Caco-2 (cell line): ENCODE data around the gene COG8. TPM values are rescaled to one million over a fixed set of nuclear protein-coding genes. Genes with fewer than 3 reads are reported as not detected.

Experiments
- BruUV-seq: library from RNA; stranded (reverse); fragments of 400-500 nt; replicated peaks from 2 replicates; lab custom pipeline; 2021; lab: Mats Ljungman, UMichigan
- CTCF ChIA-PET: fragments of 300-600 bp; sonication (Branson Sonifier 250); formaldehyde crosslinking; loops from one replicate; lab custom pipeline; 2022; ENCODE audit warnings: antibody characterized with exemption; lab: Charles Lee
- POLR2A ChIA-PET: fragments of 300-600 bp; sonication (Branson Sonifier 250); formaldehyde crosslinking; loops from one replicate; lab custom pipeline; 2022; ENCODE audit warnings: antibody characterized with exemption; lab: Charles Lee
- DNase-seq, 2 experiments: peaks; one replicate each; pipeline versions ENCODE4 v3.0.0 to v3.0.0-alpha.2; 2020 to 2022
- H3K27me3 ChIP-seq: replicated peaks from 2 replicates; pipeline ENCODE4 v1.6.0; 2011; ENCODE audit warnings: low read length; ENCODE audit not compliant: control insufficient read depth, insufficient read depth
- H3K36me3 ChIP-seq: 2 replicates; pipeline ENCODE4 v1.5.1; 2011; ENCODE audit warnings: low read length; ENCODE audit not compliant: control insufficient read depth, insufficient read depth
- H3K4me1 ChIP-seq: fragments of 250-450 bp; sonication (Bioruptor Pico); 2 replicates; pipeline ENCODE4 v1.5.1; 2020; ENCODE audit warnings: mild to moderate bottlenecking
- H3K4me3 ChIP-seq: 2 replicates; pipeline ENCODE4 v1.5.1; 2011; ENCODE audit warnings: low read depth, mild to moderate bottlenecking, control low read depth, low read length
- H3K9me3 ChIP-seq: fragments of 250-450 bp; sonication (Bioruptor Pico); 2 replicates; pipeline ENCODE4 v1.5.1; 2020; ENCODE audit warnings: mild to moderate bottlenecking, moderate library complexity
- H3K27ac Mint-ChIP-seq: one replicate; pipeline ENCODE4 v1.8.0; 2022; ENCODE audit warnings: mixed read lengths; ENCODE audit not compliant: unreplicated experiment
- H3K27me3 Mint-ChIP-seq: one replicate; pipeline ENCODE4 v1.8.0; 2022; ENCODE audit warnings: mixed read lengths; ENCODE audit not compliant: insufficient read depth, unreplicated experiment
- H3K36me3 Mint-ChIP-seq: one replicate; pipeline ENCODE4 v1.8.0; 2022; ENCODE audit warnings: mild to moderate bottlenecking, mixed read lengths; ENCODE audit not compliant: insufficient read depth, unreplicated experiment
- H3K4me1 Mint-ChIP-seq: one replicate; pipeline ENCODE4 v1.8.0; 2022; ENCODE audit warnings: low read depth, mixed read lengths; ENCODE audit not compliant: unreplicated experiment
- H3K4me3 Mint-ChIP-seq: one replicate; pipeline ENCODE4 v1.8.0; 2022; ENCODE audit warnings: mild to moderate bottlenecking, moderate library complexity, mixed read lengths; ENCODE audit not compliant: unreplicated experiment
- H3K9me3 Mint-ChIP-seq: one replicate; pipeline ENCODE4 v1.8.0; 2022; ENCODE audit warnings: mixed read lengths; ENCODE audit not compliant: unreplicated experiment
- intact Hi-C: fragments of 100-400 bp; cut with micrococcal nuclease; formaldehyde crosslinking; loops from one replicate; pipeline ENCODE4 v1.10.0; 2022; ENCODE audit not compliant: unreplicated experiment
- total RNA-seq: library from RNA; stranded (reverse); gene quantifications from 2 replicates; pipeline ENCODE4 v1.2.3, GENCODE V29; 2022
- TF ChIP-seq, protein P1 (sequence below), 2 experiments: fragments of 200-600 bp in 1 of 2; IDR thresholded peaks; 1 replicate in 1 of 2; 2 replicates in 1 of 2; pipeline versions ENCODE4 v1.5.1 to v1.8.0; 2011 to 2022; ENCODE audit warnings: antibody characterized with exemption in 1 of 2, control low read depth in 1 of 2, inconsistent platforms in 1 of 2, low read depth in 1 of 2, low read length in 1 of 2, mild to moderate bottlenecking in 1 of 2, moderate library complexity in 1 of 2; ENCODE audit not compliant: insufficient read depth in 1 of 2, severe bottlenecking in 1 of 2, unreplicated experiment in 1 of 2

Gene COG8
- total RNA-seq, 1 experiment from 2014 or later = 57.4 TPM

DNA sequence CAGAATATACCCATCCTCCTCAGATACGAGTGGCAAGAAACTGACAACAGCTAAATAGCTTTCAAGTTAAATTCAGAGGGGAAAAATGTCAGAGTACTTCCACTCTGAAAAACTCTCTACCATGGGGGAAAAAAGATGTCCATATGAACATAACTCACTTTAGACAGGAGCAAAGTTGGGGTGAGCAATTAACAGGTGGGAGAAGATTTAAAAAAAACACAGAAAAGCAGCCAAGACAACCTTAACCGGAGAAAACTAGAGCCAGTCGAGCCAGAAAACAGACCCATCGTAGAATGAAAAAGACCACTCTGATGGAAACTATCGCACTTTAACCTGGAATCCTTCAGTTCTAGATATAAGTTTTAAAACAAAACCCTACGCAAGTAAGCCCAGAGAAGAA, 45.6 kb upstream of the COG8 start:
- H3K4me3 ChIP-seq = peak overlapping the region; percentile 93

GRCh38 chr16:69382421-69382820, 43.1 kb upstream of the COG8 start:
- Histone ChIP-seq H3K36me3 (peaks cover 5% of the 10 kb centered on the region; the same call in 1 of the 2 replicates), H3K9me3 (no peaks in the 10 kb centered on the region), H3K4me3 (no peak overlapping the region), H3K4me1 (peaks cover 8% of the 10 kb centered on the region), H3K27me3 (no peaks in the 10 kb centered on the region)
- Mint-ChIP-seq H3K27ac (no peak overlapping the region), H3K4me1 (peaks cover 19% of the 10 kb centered on the region), H3K4me3 (no peak overlapping the region), H3K36me3 (peaks cover 82% of the 10 kb centered on the region), H3K9me3 (no peaks in the 10 kb centered on the region), H3K27me3 (no peaks in the 10 kb centered on the region)
- intact Hi-C loops = no loop called here
- TF ChIP-seq, protein P1, sequence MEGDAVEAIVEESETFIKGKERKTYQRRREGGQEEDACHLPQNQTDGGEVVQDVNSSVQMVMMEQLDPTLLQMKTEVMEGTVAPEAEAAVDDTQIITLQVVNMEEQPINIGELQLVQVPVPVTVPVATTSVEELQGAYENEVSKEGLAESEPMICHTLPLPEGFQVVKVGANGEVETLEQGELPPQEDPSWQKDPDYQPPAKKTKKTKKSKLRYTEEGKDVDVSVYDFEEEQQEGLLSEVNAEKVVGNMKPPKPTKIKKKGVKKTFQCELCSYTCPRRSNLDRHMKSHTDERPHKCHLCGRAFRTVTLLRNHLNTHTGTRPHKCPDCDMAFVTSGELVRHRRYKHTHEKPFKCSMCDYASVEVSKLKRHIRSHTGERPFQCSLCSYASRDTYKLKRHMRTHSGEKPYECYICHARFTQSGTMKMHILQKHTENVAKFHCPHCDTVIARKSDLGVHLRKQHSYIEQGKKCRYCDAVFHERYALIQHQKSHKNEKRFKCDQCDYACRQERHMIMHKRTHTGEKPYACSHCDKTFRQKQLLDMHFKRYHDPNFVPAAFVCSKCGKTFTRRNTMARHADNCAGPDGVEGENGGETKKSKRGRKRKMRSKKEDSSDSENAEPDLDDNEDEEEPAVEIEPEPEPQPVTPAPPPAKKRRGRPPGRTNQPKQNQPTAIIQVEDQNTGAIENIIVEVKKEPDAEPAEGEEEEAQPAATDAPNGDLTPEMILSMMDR (IDR thresholded peaks at IDR 0.05; ENCODE audit: insufficient read depth in 1 of 2, low read depth in 1 of 2, low read length in 1 of 2, severe bottlenecking in 1 of 2, unreplicated experiment in 1 of 2) = no peak
- POLR2A ChIA-PET = no interaction called here
- no TSS peak for BruUV-seq
- CTCF ChIA-PET = no interaction called here
- no peak for DNase-seq

More for the DNA sequence above, 45.6 kb upstream of the COG8 start:
- Mint-ChIP-seq H3K27ac (peak overlapping the region; percentile 94), H3K9me3 (no peaks in the 10 kb centered on the region), H3K4me3 (peak overlapping the region; percentile 89), H3K36me3 (peaks cover 60% of the 10 kb centered on the region), H3K4me1 (peaks cover 26% of the 10 kb centered on the region), H3K27me3 (no peaks in the 10 kb centered on the region)
- TSS peak; percentile 47 for BruUV-seq
- peaks cover 8% of the 10 kb centered on the region for H3K4me1 ChIP-seq
- peaks cover 4% of the 10 kb centered on the region; the same call in 1 of the 2 replicates for H3K36me3 ChIP-seq
- intact Hi-C loops = loop anchor here (5.0 kb wide), 1 partner anchor 48 kb away; the partner anchor contains the start of genes COG8 and NIP7
- ChIA-PET POLR2A (interaction anchor here (1.0 kb wide), 1 partner anchor 11 kb away, joined by 4 read pairs; no protein-coding TSS in a partner anchor), CTCF (interaction anchor here (2.6 kb wide), 1 partner anchor 12 kb away, joined by 6 read pairs; no protein-coding TSS in a partner anchor)
- H3K27me3 ChIP-seq = no peaks in the 10 kb centered on the region
- H3K9me3 ChIP-seq = no peaks in the 10 kb centered on the region
- TF ChIP-seq, protein P1 (IDR thresholded peaks at IDR 0.05; ENCODE audit: insufficient read depth in 1 of 2, low read depth in 1 of 2, low read length in 1 of 2, severe bottlenecking in 1 of 2, unreplicated experiment in 1 of 2) = no peak
- DNase-seq = no peak

GRCh38 chr16:69381231-69381630, 41.9 kb upstream of the COG8 start:
- ChIA-PET POLR2A (no interaction called here), CTCF (no interaction called here)
- intact Hi-C loops = no loop called here
- Mint-ChIP-seq H3K4me3 (no peak overlapping the region), H3K9me3 (no peaks in the 10 kb centered on the region), H3K36me3 (peaks cover 93% of the 10 kb centered on the region), H3K27me3 (no peaks in the 10 kb centered on the region), H3K4me1 (peaks cover 19% of the 10 kb centered on the region), H3K27ac (no peak overlapping the region)
- Histone ChIP-seq H3K4me1 (peaks cover 8% of the 10 kb centered on the region), H3K36me3 (peaks cover 5% of the 10 kb centered on the region; the same call in 1 of the 2 replicates), H3K4me3 (no peak overlapping the region), H3K9me3 (no peaks in the 10 kb centered on the region), H3K27me3 (no peaks in the 10 kb centered on the region)
- no peak for DNase-seq
- no TSS peak for BruUV-seq
- TF ChIP-seq, protein P1 (IDR thresholded peaks at IDR 0.05; ENCODE audit: insufficient read depth in 1 of 2, low read depth in 1 of 2, low read length in 1 of 2, severe bottlenecking in 1 of 2, unreplicated experiment in 1 of 2) = no peak
